ENCODE measurements around the gene FOXP1. TPM values are rescaled to one million over a fixed set of nuclear protein-coding genes. Genes with fewer than 3 reads are reported as not detected.

The FOXP1 gene
- total and polyA plus RNA-seq, 9 of the 15 experiments (the other 6 are each of a cell fraction or from before 2014, with no cell fraction given) = 7.7 to 34.5 (median 13.7) TPM

- no peak for TF ChIP-seq ZBTB33 (CRISPR knock-in tag; IDR thresholded peaks at IDR 0.05)
These were observed 365.0 kb downstream of the FOXP1 start (continued) for GRCh38 chr3:71218508-71218907.

GRCh38 chr3:71217640-71218222 is 365.8 kb downstream of the FOXP1 start:
- POLR2A ChIA-PET = no interaction called here
- Histone ChIP-seq H2AFZ (ENCODE audit: low read depth, low read length) (no peak overlapping the region), H3K4me3 (no peak overlapping the region), H3K27ac (ENCODE audit: extremely low read depth, low read depth, low read length) (no peak overlapping the region), H4K20me1 (replicated peaks; ENCODE audit: control insufficient read depth, insufficient read depth, low read length) (no peaks in the 10 kb centered on the region), H3K79me2 (ENCODE audit: control insufficient read depth, insufficient read depth, low read length) (no peaks in the 10 kb centered on the region), H3K9me1 (ENCODE audit: control insufficient read depth, insufficient read depth, low read length) (no peaks in the 10 kb centered on the region), H3K36me3 (ENCODE audit: control insufficient read depth, insufficient read depth, low read length) (no peaks in the 10 kb centered on the region), H3K4me2 (ENCODE audit: insufficient read depth, low read length) (no peak overlapping the region), H3K4me1 (replicated peaks in 1 of 2; ENCODE audit: control insufficient read depth in 2 of 2, insufficient read depth in 2 of 2, low read length in 2 of 2) (no peaks in the 10 kb centered on the region; a peak in 2 of 5 replicates), H3K9ac (ENCODE audit: insufficient read depth in 1 of 2, low read depth in 2 of 2, low read length in 2 of 2) (no peak overlapping the region), H3K27me3 (ENCODE audit: control insufficient read depth in 2 of 2, insufficient read depth in 2 of 2, low read length in 2 of 2) (no peaks in the 10 kb centered on the region), H3K9me3 (replicated peaks; ENCODE audit: control insufficient read depth, insufficient read depth, low read depth, low read length) (no peaks in the 10 kb centered on the region)
- ATAC-seq (no peak), FAIRE-seq (no peak), DNase-seq (ENCODE audit: extremely low read depth in 1 of 4, low spot score in 3 of 4) (no peak)
- no peak for TF ChIP-seq CHD1 (IDR thresholded peaks at IDR 0.05; ENCODE audit: low read length)
- TF ChIP-seq CEBPB (tag; IDR thresholded peaks at IDR 0.05) = 0 out of 2 replicates have a peak, but pooled peaks have one; percentile 7
- TF ChIP-seq PRDM10 (IDR thresholded peaks at IDR 0.05; ENCODE audit: partially characterized antibody) = peak; percentile 11
- intact Hi-C loops (cut with micrococcal nuclease) = no loop called here
- BruUV-seq (replicated peaks) = no TSS peak
- in situ Hi-C loops (cut with MboI) = no loop called here
- CTCF ChIA-PET (ENCODE audit: low intra/inter-chr PET ratio) = no interaction called here
- whole genome bisulfite sequencing (ENCODE audit: insufficient coverage, low coverage, missing lambda C conversion rate) = 54% methylated on average over 8 of the region's 8 CpGs
